Measurements from ENCODE around the gene ARHGAP40. TPM values are rescaled to one million over a fixed set of nuclear protein-coding genes. Genes with fewer than 3 reads are reported as not detected.

ARHGAP40 gene
- total and polyA plus RNA-seq, 2 of the 8 experiments (the other 6 are each of a cell fraction or from before 2014, with no cell fraction given): 0.74 to 1.4 TPM

- Histone ChIP-seq H3K79me1 (ENCODE audit: low read depth, low read length) (no peaks in the 10 kb centered on the region), H2BK15ac (ENCODE audit: low read length) (0 out of 2 replicates have a peak overlapping the region, but pooled peaks have one; percentile 2), H3K27me3 (replicated peaks in 1 of 4; ENCODE audit: control insufficient read depth in 3 of 4, extremely low read depth in 1 of 4, insufficient read depth in 3 of 4, low read length in 3 of 4) (peaks cover 0 to 2% (median 0%) of the 10 kb centered on the region in 4 experiments; a peak in 1 of 7 replicates), H3K23me2 (ENCODE audit: low read depth, low read length) (no peaks in the 10 kb centered on the region; the same call in 1 of the 2 replicates), H4K5ac (ENCODE audit: insufficient read length, low read depth, low read length) (no peak overlapping the region), H4K20me1 (replicated peaks in 1 of 2; ENCODE audit: control insufficient read depth in 1 of 2, insufficient read depth in 2 of 2, low read length in 2 of 2) (no peaks in the 10 kb centered on the region), H2BK12ac (ENCODE audit: low read depth, low read length) (no peak overlapping the region), H3K36me3 (ENCODE audit: control insufficient read depth in 2 of 4, insufficient read depth in 4 of 4, low read length in 3 of 4) (no peaks in the 10 kb centered on the region), H2BK120ac (replicated peaks; ENCODE audit: low read depth, low read length) (no peak overlapping the region), H2AFZ (ENCODE audit: low read length) (peak overlapping the region; percentile 95), H2BK5ac (ENCODE audit: low read depth, low read length) (no peak overlapping the region), H3K14ac (ENCODE audit: insufficient read length) (no peak overlapping the region), H3K18ac (ENCODE audit: extremely low read depth, low read length) (no peak overlapping the region), H4K91ac (replicated peaks; ENCODE audit: insufficient read length, low read length) (no peak overlapping the region), H3K4me2 (ENCODE audit: insufficient read depth in 1 of 2, low read depth in 2 of 2, low read length in 2 of 2) (no peak overlapping the region), H4K8ac (ENCODE audit: extremely low read depth, insufficient read depth, low read length) (no peak overlapping the region), H3K56ac (replicated peaks; ENCODE audit: insufficient read length, low read depth, low read length) (no peak overlapping the region), H3K4me3 (ENCODE audit: extremely low read depth in 1 of 4, insufficient read depth in 2 of 4, low read depth in 3 of 4, low read length in 4 of 4) (no peak overlapping the region), H3K9ac (replicated peaks in 1 of 4; ENCODE audit: extremely low read depth in 1 of 4, low read depth in 3 of 4, low read length in 3 of 4) (no peak overlapping the region), H3K27ac (ENCODE audit: low read depth, low read length) (no peak overlapping the region), H3K4me1 (replicated peaks in 1 of 4; ENCODE audit: control insufficient read depth in 3 of 4, insufficient read depth in 4 of 4, low read length in 3 of 4) (peaks cover 0 to 2% (median 0%) of the 10 kb centered on the region in 4 experiments; a peak in 2 of 7 replicates), H2AK5ac (ENCODE audit: low read depth, low read length) (no peak overlapping the region), H3K79me2 (ENCODE audit: control insufficient read depth in 1 of 2, insufficient read depth in 2 of 2, low read length in 2 of 2) (no peaks in the 10 kb centered on the region), H3K4ac (replicated peaks; ENCODE audit: insufficient read length, low read depth, low read length) (no peak overlapping the region), H3K23ac (ENCODE audit: insufficient read length) (no peak overlapping the region), H2BK20ac (ENCODE audit: low read length) (no peak overlapping the region), H3K9me3 (ENCODE audit: insufficient read depth in 2 of 2, low read depth in 1 of 2, low read length in 1 of 2) (no peaks in the 10 kb centered on the region)
- ChIA-PET CTCF (ENCODE audit: partially characterized antibody) (interaction anchor here (0.7 to 3.4 kb wide), 4 partner anchors 10 to 114 kb away, joined by 4 to 12 read pairs (median 6); no protein-coding TSS in a partner anchor), POLR2A (ENCODE audit: partially characterized antibody) (interaction anchor here (1.0 kb wide), 1 partner anchor 144 kb away, joined by 3 read pairs; no protein-coding TSS in a partner anchor)
- DNase-seq (ENCODE audit: low read depth in 1 of 2, low spot score in 2 of 2) (no peak), FAIRE-seq (peak; percentile 42)
- 65% methylated on average over 3 of the region's 3 CpGs; no CpG with 5 or more reads in 1 of the 2 experiments for WGBS, 2 experiments (ENCODE audit: extremely low coverage in 1 of 2, insufficient coverage in 1 of 2, insufficient read length in 1 of 2, insufficient replicate concordance in 2 of 2, low coverage in 1 of 2, low lambda C conversion rate in 2 of 2, missing lambda C conversion rate in 1 of 2)
- no peak for TF ChIP-seq BCL11A (IDR thresholded peaks at IDR 0.05; ENCODE audit: low read depth in 2 of 2, low read length in 2 of 2)
- TF ChIP-seq RFX5 (IDR thresholded peaks at IDR 0.05; ENCODE audit: borderline replicate concordance, low read depth, low read length): no peak
- TF ChIP-seq SIRT6 (IDR thresholded peaks at IDR 0.05; ENCODE audit: low read length): no peak
- TF ChIP-seq ATF3 (IDR thresholded peaks at IDR 0.05; ENCODE audit: insufficient read depth, low read depth, low read length): 0 out of 2 replicates have a peak, but pooled peaks have one; percentile 37
- no peak for TF ChIP-seq KDM1A (IDR thresholded peaks at IDR 0.05; ENCODE audit: borderline replicate concordance, low read length)
- no peak for TF ChIP-seq NANOG (IDR thresholded peaks at IDR 0.05; ENCODE audit: insufficient read depth, low read depth, low read length, poor library complexity, severe bottlenecking)
- no peak for TF ChIP-seq NRF1 (IDR thresholded peaks at IDR 0.05; ENCODE audit: low read depth, low read length)
- TF ChIP-seq USF2 (IDR thresholded peaks at IDR 0.05; ENCODE audit: low read length): peak; percentile 65
- no peak for TF ChIP-seq GTF2F1 (IDR thresholded peaks at IDR 0.05; ENCODE audit: borderline replicate concordance, low read depth, low read length)
- no peak for TF ChIP-seq POLR2AphosphoS5 (IDR thresholded peaks at IDR 0.05; ENCODE audit: low read depth, low read length)
- no peak for TF ChIP-seq TAF1 (IDR thresholded peaks at IDR 0.05; ENCODE audit: low read depth, low read length)
These were observed 34.2 kb downstream of the ARHGAP40 start for GRCh38 chr20:38635721-38636288.

Measured in H1 (cell line).